ENCODE results near the gene NPM1.
"Not testable (repeated sequence)": the region's sequence is repeated elsewhere in the genome, so short reads cannot be mapped to it uniquely, and the experiment has no call there.

The NPM1 gene

DNA sequence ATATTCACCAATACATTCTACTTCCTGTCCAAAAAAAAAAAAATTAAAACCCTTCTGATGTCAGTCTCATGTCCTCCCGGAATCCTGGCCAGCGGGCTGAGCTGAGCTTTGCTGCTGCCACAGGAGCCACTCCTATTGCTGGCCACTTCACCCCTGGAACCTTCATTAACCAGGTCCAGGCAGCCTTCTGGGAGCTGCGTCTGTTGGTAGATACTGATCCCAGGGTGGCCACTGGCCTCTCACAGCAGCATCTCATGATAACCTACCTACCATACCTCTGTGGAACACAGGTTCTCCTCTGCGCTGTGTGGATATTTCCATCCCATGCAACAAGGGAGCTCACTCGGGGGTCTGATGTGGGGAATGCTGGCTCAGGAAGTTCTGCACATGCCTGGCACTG lies 21.0 kb upstream of the NPM1 start:
- DNase-seq (ENCODE audit: low read depth, low spot score), result no peak
- H3K4me3 ChIP-seq (ENCODE audit: low read depth, low read length), result no peak overlapping the region
- POLR2A ChIA-PET, result interaction anchor here (1.2 kb wide), 1 partner anchor 20 kb away, joined by 3 read pairs; no protein-coding TSS in a partner anchor
- CTCF ChIA-PET, result no interaction called here
- TF ChIP-seq CTCF (IDR thresholded peaks at IDR 0.05; ENCODE audit: insufficient read depth, low read length, missing control alignments), result no peak

DNA sequence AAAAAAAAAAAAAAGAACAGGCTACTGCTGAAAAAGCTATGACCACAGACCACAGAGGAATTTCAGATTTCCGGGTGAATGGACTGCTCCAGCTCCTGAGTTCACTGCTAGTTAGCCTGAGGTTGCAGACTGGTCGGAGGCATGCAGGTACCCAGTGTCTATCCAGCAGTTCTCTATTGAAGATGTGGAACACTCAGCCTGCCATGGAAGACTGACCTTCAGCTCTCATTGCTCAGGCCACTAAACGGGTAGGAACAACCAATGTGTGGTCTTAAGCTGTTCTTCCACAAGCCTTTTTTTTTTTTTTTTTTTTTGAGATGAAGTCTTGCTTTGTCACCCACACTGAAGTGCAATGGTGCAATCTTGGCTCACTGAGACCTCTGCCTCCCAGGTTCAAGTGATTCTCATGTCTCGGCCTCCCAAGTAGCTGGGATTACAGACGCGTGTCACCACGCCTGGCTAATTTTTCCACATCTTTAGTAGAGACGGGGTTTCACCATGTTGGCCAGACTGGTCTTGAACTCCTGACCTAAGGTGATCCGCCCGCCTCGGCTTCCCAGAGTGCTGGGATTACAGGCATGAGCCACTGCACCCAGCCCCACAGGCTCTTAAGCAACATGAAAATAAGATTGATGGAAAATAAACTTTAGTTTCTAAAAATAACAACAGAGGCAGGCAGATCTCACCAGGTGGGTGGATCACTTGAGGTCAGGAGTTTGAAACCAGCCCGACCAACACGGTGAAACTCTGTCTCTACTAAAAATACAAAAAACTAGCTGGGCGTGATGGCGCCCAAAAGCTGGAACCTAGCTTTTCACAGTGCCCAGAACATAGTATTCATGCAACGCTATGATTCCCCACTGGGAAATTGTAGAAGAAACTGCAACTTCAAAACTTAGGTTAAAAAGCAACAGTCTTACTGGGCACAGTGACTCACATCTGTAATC lies 20.0 kb upstream of the NPM1 start:
- ChIA-PET CTCF (interaction anchor here (0.9 to 2.2 kb wide), 2 partner anchors 25 to 51 kb away, joined by 3 to 8 read pairs; partner anchors contain the start of gene FGF18), POLR2A (interaction anchor here (1.2 kb wide), 1 partner anchor 19 kb away, joined by 3 read pairs; no protein-coding TSS in a partner anchor)
- no peak overlapping the region for H3K4me3 ChIP-seq (ENCODE audit: low read depth, low read length)
- TF ChIP-seq CTCF (IDR thresholded peaks at IDR 0.05; ENCODE audit: insufficient read depth, low read length, missing control alignments), result no peak
- DNase-seq (ENCODE audit: low read depth, low spot score), result no peak

GRCh38 chr5:171369056-171369455 lies 18.6 kb upstream of the NPM1 start:
- no peak for DNase-seq (ENCODE audit: low read depth, low spot score)
- ChIA-PET CTCF (interaction anchor here (2.2 kb wide), 1 partner anchor 26 kb away, joined by 8 read pairs; no protein-coding TSS in a partner anchor), POLR2A (no interaction called here)
- no peak for TF ChIP-seq CTCF (IDR thresholded peaks at IDR 0.05; ENCODE audit: insufficient read depth, low read length, missing control alignments)
- no peak overlapping the region for H3K4me3 ChIP-seq (ENCODE audit: low read depth, low read length)

GRCh38 chr5:171369898-171370297 lies 17.8 kb upstream of the NPM1 start:
- no peak overlapping the region for H3K4me3 ChIP-seq (ENCODE audit: low read depth, low read length)
- CTCF ChIA-PET, result interaction anchor here (2.2 kb wide), 1 partner anchor 27 kb away, joined by 8 read pairs; no protein-coding TSS in a partner anchor
- POLR2A ChIA-PET, result no interaction called here
- TF ChIP-seq CTCF (IDR thresholded peaks at IDR 0.05; ENCODE audit: insufficient read depth, low read length, missing control alignments), result no peak
- no peak for DNase-seq (ENCODE audit: low read depth, low spot score)

- DNase-seq (ENCODE audit: low read depth, low spot score); POLR2A ChIA-PET; H3K4me3 ChIP-seq (ENCODE audit: low read depth, low read length); CTCF ChIA-PET: not testable (repeated sequence)
Observed at GRCh38 chr5:171370881-171371280, 16.8 kb upstream of the NPM1 start.

DNA sequence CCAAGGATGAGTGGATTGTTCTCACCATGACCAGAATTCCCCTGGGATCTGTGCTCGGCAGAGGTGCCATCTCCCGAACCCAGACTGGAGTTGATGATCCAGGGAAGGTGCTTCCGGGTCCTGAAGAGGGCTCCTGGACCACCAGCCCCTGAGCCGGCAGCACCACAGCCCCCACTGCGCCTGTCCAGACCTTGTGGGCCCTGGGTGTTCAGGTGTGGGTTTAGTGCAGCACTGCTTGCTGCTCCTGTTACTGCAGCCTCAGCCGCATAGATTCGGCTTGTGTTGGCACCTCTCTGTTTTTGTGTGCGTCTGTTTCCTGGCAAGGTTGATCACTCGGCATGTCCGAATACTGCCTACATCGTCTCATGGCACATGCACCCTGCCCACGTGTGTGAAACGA lies 16.3 kb upstream of the NPM1 start:
- POLR2A ChIA-PET, result no interaction called here
- CTCF ChIA-PET, result no interaction called here

More for the DNA sequence above, 16.3 kb upstream of the NPM1 start:
- no peak for DNase-seq (ENCODE audit: low read depth, low spot score)
- no peak overlapping the region for H3K4me3 ChIP-seq (ENCODE audit: low read depth, low read length)
- TF ChIP-seq CTCF (IDR thresholded peaks at IDR 0.05; ENCODE audit: insufficient read depth, low read length, missing control alignments), result no peak
